GM12891 (cell line): ENCODE results near the gene NFE2.

Experiments
- DNase-seq: peaks from one replicate; pipeline ENCODE4 v3.0.0; 2011; ENCODE audit warnings: low spot score; ENCODE audit not compliant: insufficient read length
- FAIRE-seq: peaks from 2 replicates; lab custom pipeline; 2011; peaks lifted over from hg19 to GRCh38; lab: Jason Lieb, UNC
- PAX5 ChIP-seq: IDR thresholded peaks from 2 replicates; pipeline ENCODE4 v1.6.1; 2011; ENCODE audit warnings: low read length, moderate library complexity, mild to moderate bottlenecking; ENCODE audit not compliant: insufficient read depth, severe bottlenecking
- POLR2A ChIP-seq: IDR thresholded peaks from 2 replicates; pipeline ENCODE4 v1.6.1; 2011; ENCODE audit warnings: low read depth, low read length, control low read depth
- POLR2AphosphoS5 ChIP-seq: IDR thresholded peaks from 2 replicates; pipeline ENCODE4 v1.6.1; 2011; ENCODE audit warnings: low read depth, low read length, control low read depth
- POU2F2 ChIP-seq: IDR thresholded peaks from 2 replicates; pipeline ENCODE4 v1.6.1; 2011; ENCODE audit warnings: low read depth, mild to moderate bottlenecking, control low read depth, low read length, moderate library complexity
- SPI1 ChIP-seq: IDR thresholded peaks from 2 replicates; pipeline ENCODE4 v1.6.1; 2011; ENCODE audit warnings: low read depth, low read length, control low read depth
- TAF1 ChIP-seq: IDR thresholded peaks from 2 replicates; pipeline ENCODE4 v1.6.1; 2011; ENCODE audit warnings: low read depth, low read length, control low read depth

NFE2 gene

GRCh38 chr12:54251667-54252284 is 49.0 kb downstream of the NFE2 start:
- FAIRE-seq (no peak), DNase-seq (peak; percentile 37)
- TF ChIP-seq POLR2AphosphoS5 (no peak), PAX5 (no peak), SPI1 (no peak), POU2F2 (no peak), TAF1 (no peak), POLR2A (no peak)

- FAIRE-seq (no peak), DNase-seq (no peak)
- no peak for TF ChIP-seq TAF1
- TF ChIP-seq POLR2A, result no peak
- no peak for TF ChIP-seq SPI1
- no peak for TF ChIP-seq PAX5
- TF ChIP-seq POLR2AphosphoS5, result no peak
- no peak for TF ChIP-seq POU2F2
Measured at GRCh38 chr12:54249489-54249888, 51.3 kb downstream of the NFE2 start.

- no peak for FAIRE-seq
- TF ChIP-seq POU2F2 (no peak), TAF1 (no peak), SPI1 (no peak), POLR2A (no peak)
- DNase-seq, result no peak
Measured at GRCh38 chr12:54246011-54246641, 54.7 kb downstream of the NFE2 start.
